IPS DF 6.9 (cell line): ENCODE data around the gene SIM2.

Source experiments
- DNase-seq: peaks from one replicate; pipeline ENCODE4 v3.0.0-alpha.2; 2013; ENCODE audit warnings: low read depth, low spot score
- H3K27ac ChIP-seq: one replicate; pipeline ENCODE4 v1.5.1; 2013; ENCODE audit warnings: low read length, control low read depth
- H3K27me3 ChIP-seq: 2 replicates; pipeline ENCODE4 v1.6.1; 2013; ENCODE audit warnings: mild to moderate bottlenecking, low read length; ENCODE audit not compliant: control insufficient read depth, insufficient read depth
- H3K36me3 ChIP-seq: 2 replicates; pipeline ENCODE4 v1.6.1; 2013; ENCODE audit warnings: low read length; ENCODE audit not compliant: control insufficient read depth, insufficient read depth
- H3K4me1 ChIP-seq: 2 replicates; pipeline ENCODE4 v1.6.1; 2013; ENCODE audit warnings: low read length; ENCODE audit not compliant: control insufficient read depth, insufficient read depth
- H3K4me3 ChIP-seq: 2 replicates; pipeline ENCODE4 v1.5.1; 2013; ENCODE audit warnings: mild to moderate bottlenecking, low read length
- H3K9me3 ChIP-seq: 2 replicates; pipeline ENCODE4 v1.6.1; 2013; ENCODE audit warnings: low read length, inconsistent platforms; ENCODE audit not compliant: control insufficient read depth, insufficient read depth
- WGBS: extraction: QIAGEN DNeasy Blood & Tissue Kit; methylation state at CpG from one replicate; pipeline ENCODE4 v1.1.7; 2013; ENCODE audit warnings: mixed read lengths, missing lambda C conversion rate; ENCODE audit not compliant: insufficient read length, insufficient coverage; 5-methylcytosine and 5-hydroxymethylcytosine counted together

The SIM2 gene

GRCh38 chr21:36738489-36739126, 39.7 kb downstream of the SIM2 start:
- no peaks in the 10 kb centered on the region; the same call in 1 of the 2 replicates for H3K4me1 ChIP-seq
- no peak overlapping the region for H3K4me3 ChIP-seq
- no peak overlapping the region for H3K27ac ChIP-seq
- no peak for DNase-seq
- no peaks in the 10 kb centered on the region for H3K9me3 ChIP-seq
- H3K36me3 ChIP-seq: no peaks in the 10 kb centered on the region
- no peaks in the 10 kb centered on the region for H3K27me3 ChIP-seq
- WGBS: no CpG with 5 or more reads among the region's 12 CpGs

DNA sequence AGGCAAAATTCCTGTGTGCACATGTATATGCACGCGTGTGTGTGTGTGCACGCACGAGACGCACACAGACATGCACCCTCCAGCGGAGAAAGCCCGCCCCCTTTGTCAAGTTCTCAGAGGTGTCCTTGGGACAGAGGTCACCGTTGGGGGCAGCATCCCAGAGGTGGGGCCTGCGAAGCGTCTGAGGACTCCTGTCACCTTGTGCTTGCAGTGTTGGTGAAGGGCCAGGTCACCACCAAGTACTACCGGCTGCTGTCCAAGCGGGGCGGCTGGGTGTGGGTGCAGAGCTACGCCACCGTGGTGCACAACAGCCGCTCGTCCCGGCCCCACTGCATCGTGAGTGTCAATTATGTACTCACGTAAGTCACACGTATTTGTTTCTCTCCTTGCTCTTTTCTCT, 42.6 kb downstream of the SIM2 start:
- Histone ChIP-seq H3K27me3 (no peaks in the 10 kb centered on the region), H3K4me3 (no peak overlapping the region), H3K36me3 (no peaks in the 10 kb centered on the region), H3K27ac (no peak overlapping the region), H3K4me1 (no peaks in the 10 kb centered on the region; the same call in 1 of the 2 replicates), H3K9me3 (no peaks in the 10 kb centered on the region)
- DNase-seq: no peak
- WGBS: no CpG with 5 or more reads among the region's 21 CpGs

DNA sequence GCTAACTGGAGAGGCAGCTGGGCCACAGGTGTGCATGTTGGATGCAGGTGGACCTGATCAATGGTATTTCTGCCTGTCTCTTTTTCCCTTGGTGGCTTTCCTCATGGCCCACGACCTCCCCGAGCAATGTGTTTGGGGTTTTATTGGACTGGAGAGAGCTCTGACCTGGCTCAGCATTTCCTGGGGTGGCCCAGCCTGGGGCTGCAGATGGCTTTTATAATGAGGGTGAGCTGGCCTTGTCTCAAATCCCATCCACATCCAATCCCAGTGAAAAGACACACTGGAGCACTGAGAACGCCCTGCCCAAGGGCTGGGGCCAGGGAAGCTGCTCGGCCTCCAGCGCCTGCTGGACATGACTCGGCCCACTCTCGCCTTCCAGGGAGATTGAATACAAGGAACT, 44.1 kb downstream of the SIM2 start:
- Histone ChIP-seq H3K4me1 (no peaks in the 10 kb centered on the region; the same call in 1 of the 2 replicates), H3K4me3 (no peak overlapping the region), H3K36me3 (no peaks in the 10 kb centered on the region), H3K9me3 (no peaks in the 10 kb centered on the region), H3K27me3 (no peaks in the 10 kb centered on the region), H3K27ac (no peak overlapping the region)
- no peak for DNase-seq
- WGBS: no CpG with 5 or more reads among the region's 7 CpGs

- DNase-seq: no peak
- WGBS: no CpG with 5 or more reads among the region's 9 CpGs
- no peak overlapping the region for H3K4me3 ChIP-seq
- H3K9me3 ChIP-seq: no peaks in the 10 kb centered on the region
- no peak overlapping the region for H3K27ac ChIP-seq
- H3K36me3 ChIP-seq: no peaks in the 10 kb centered on the region
- no peaks in the 10 kb centered on the region; the same call in 1 of the 2 replicates for H3K4me1 ChIP-seq
- H3K27me3 ChIP-seq: peaks cover 2% of the 10 kb centered on the region; the same call in 1 of the 2 replicates
Measured at GRCh38 chr21:36743446-36743845, 44.5 kb downstream of the SIM2 start.

DNA sequence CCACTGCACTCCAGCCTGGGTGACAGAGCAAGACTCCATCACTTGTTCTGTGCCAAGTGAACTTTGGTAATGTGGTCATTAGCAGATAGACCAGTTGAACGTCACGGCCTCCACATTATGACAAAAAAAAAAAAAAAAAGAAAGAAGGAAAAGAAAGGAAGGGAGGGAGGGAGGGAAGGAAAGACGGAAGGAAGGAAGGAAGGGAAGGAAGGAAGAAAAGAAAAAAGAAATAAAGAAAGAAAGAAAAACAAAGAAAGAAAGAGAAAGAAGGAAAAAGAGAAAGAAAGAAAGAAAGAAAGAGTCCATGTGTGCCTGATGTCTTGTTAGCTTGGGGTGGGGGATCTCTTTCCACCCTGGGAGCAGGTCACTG, 45.3 kb downstream of the SIM2 start:
- no peak overlapping the region for H3K27ac ChIP-seq
- DNase-seq: no peak
- H3K4me1 ChIP-seq: no peaks in the 10 kb centered on the region; the same call in 1 of the 2 replicates

DNA sequence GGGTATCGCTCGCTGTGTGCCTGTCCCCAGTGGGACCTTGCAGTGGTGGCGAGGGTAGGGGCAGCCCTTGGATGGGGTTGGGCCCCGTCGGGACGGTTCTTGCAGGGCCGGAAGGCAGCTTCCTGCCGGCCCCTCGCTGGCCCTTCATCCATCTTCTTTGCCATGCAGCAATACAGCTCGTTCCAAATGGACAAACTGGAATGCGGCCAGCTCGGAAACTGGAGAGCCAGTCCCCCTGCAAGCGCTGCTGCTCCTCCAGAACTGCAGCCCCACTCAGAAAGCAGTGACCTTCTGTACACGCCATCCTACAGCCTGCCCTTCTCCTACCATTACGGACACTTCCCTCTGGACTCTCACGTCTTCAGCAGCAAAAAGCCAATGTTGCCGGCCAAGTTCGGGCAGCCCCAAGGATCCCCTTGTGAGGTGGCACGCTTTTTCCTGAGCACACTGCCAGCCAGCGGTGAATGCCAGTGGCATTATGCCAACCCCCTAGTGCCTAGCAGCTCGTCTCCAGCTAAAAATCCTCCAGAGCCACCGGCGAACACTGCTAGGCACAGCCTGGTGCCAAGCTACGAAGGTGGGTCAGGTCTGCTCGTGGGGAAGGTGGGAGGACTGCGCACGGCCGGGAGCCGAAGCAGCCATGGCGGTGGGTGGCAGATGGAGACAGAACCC, 45.8 kb downstream of the SIM2 start:
- DNase-seq: no peak
- peaks cover 2% of the 10 kb centered on the region for H3K4me1 ChIP-seq
- peaks cover 2% of the 10 kb centered on the region; the same call in 1 of the 2 replicates for H3K27me3 ChIP-seq
- no CpG with 5 or more reads among the region's 30 CpGs for WGBS
- no peak overlapping the region for H3K27ac ChIP-seq
- no peak overlapping the region for H3K4me3 ChIP-seq
- no peaks in the 10 kb centered on the region for H3K36me3 ChIP-seq
- no peaks in the 10 kb centered on the region for H3K9me3 ChIP-seq

More for the DNA sequence above, 45.3 kb downstream of the SIM2 start:
- Histone ChIP-seq H3K9me3 (no peaks in the 10 kb centered on the region), H3K4me3 (no peak overlapping the region), H3K27me3 (peaks cover 2% of the 10 kb centered on the region; the same call in 1 of the 2 replicates), H3K36me3 (no peaks in the 10 kb centered on the region)
- WGBS: no CpG with 5 or more reads among the region's 3 CpGs

GRCh38 chr21:36745459-36745858, 46.5 kb downstream of the SIM2 start:
- no peaks in the 10 kb centered on the region for H3K36me3 ChIP-seq
- DNase-seq: no peak
- H3K9me3 ChIP-seq: no peaks in the 10 kb centered on the region
- no CpG with 5 or more reads among the region's 5 CpGs for WGBS
- peaks cover 2% of the 10 kb centered on the region; the same call in 1 of the 2 replicates for H3K27me3 ChIP-seq
- H3K4me1 ChIP-seq: peaks cover 3% of the 10 kb centered on the region
- H3K27ac ChIP-seq: no peak overlapping the region
- H3K4me3 ChIP-seq: no peak overlapping the region

- peak overlapping the region; percentile 68 for H3K4me3 ChIP-seq
- no peak for DNase-seq
- no CpG with 5 or more reads among the region's 62 CpGs for WGBS
Measured at GRCh38 chr21:36747041-36747814, 48.3 kb downstream of the SIM2 start.

GRCh38 chr21:36747815-36748383, 49.0 kb downstream of the SIM2 start:
- peak overlapping the region; percentile 68; the same call in 1 of the 2 replicates for H3K4me3 ChIP-seq

More at GRCh38 chr21:36747041-36747814, 48.3 kb downstream of the SIM2 start:
- H3K27ac ChIP-seq: no peak overlapping the region
- no peaks in the 10 kb centered on the region for H3K9me3 ChIP-seq
- no peaks in the 10 kb centered on the region for H3K36me3 ChIP-seq
- H3K27me3 ChIP-seq: peaks cover 2% of the 10 kb centered on the region; the same call in 1 of the 2 replicates
- H3K4me1 ChIP-seq: peaks cover 8% of the 10 kb centered on the region

More at GRCh38 chr21:36747815-36748383, 49.0 kb downstream of the SIM2 start:
- Histone ChIP-seq H3K9me3 (no peaks in the 10 kb centered on the region), H3K36me3 (no peaks in the 10 kb centered on the region), H3K27ac (no peak overlapping the region), H3K4me1 (peaks cover 8% of the 10 kb centered on the region), H3K27me3 (peaks cover 2% of the 10 kb centered on the region; the same call in 1 of the 2 replicates)
- no CpG with 5 or more reads among the region's 80 CpGs for WGBS
- no peak for DNase-seq
